ENCODE results near the gene HMCN1.

DNA sequence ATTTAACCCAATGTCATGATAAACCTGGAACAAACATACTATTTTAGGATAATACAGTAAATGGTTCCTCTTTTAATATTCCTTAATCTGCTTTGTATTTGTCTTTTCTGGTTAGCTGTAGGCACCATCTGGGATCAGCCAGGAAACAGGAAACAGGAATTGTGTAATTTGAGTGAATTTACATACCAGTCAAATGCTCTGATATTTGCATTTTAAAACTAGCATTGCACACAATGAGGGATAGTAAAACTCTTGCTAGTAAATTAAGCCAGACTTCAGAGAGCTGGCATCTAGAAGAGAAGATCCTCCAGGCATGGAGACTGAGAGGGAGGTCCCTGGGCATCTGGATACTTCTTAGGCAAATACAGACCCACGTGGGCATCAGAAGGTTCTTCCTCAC, 103.5 kb downstream of the HMCN1 start:
- TF ChIP-seq SUZ12 (IDR thresholded peaks at IDR 0.05; ENCODE audit: extremely low read depth, insufficient read depth, insufficient read length) (no peak), YY1 (IDR thresholded peaks at IDR 0.05; ENCODE audit: insufficient read depth, insufficient read length) (no peak)

All from NT2/D1 (cell line).